SK-N-SH (cell line): Measurements from ENCODE around the gene C6orf163. TPM values are rescaled to one million over a fixed set of nuclear protein-coding genes. Genes with fewer than 3 reads are reported as not detected.

ENCODE experiments used
- CTCF ChIA-PET: fragments of 300-600, 350-600 bp; formaldehyde crosslinking; extraction: SDS; loops from one replicate; lab custom pipeline; 2021; lab: Yijun Ruan, JAX
- POLR2A ChIA-PET: fragments of 350-600 bp; sonication (Branson Sonifier 250); formaldehyde crosslinking; extraction: SDS; loops from one replicate; lab custom pipeline; 2020; ENCODE audit warnings: antibody characterized with exemption, inconsistent platforms; lab: Yijun Ruan, JAX
- DNase-seq: peaks from one replicate; pipeline ENCODE4 v3.0.0; 2012
- H2AFZ ChIP-seq: fragments of 200-600 bp; sonication (generic); 2 replicates; pipeline ENCODE4 v1.8.1; 2016; ENCODE audit warnings: antibody characterized with exemption, mild to moderate bottlenecking, low read depth
- H3F3A ChIP-seq: fragments of 200-600 bp; sonication (generic); replicated peaks from 2 replicates; pipeline ENCODE3; 2016; ENCODE audit warnings: antibody characterized with exemption, mild to moderate bottlenecking; ENCODE audit not compliant: insufficient read depth
- H3K27ac ChIP-seq, 2 experiments: fragments of 200-500 bp in 1 of 2; fragments of 200-600 bp in 1 of 2; sonication (Bioruptor generic) in 1 of 2; sonication (generic), shearing (Covaris generic) in 1 of 2; 2 replicates each; pipeline versions ENCODE4 v1.5.1 to v1.6.1; 2014 to 2016; ENCODE audit warnings: low read depth in 2 of 2, inconsistent platforms in 1 of 2, low read length in 1 of 2, mild to moderate bottlenecking in 1 of 2, mixed read lengths in 1 of 2
- H3K27me3 ChIP-seq: fragments of 200-600 bp; sonication (generic), shearing (Covaris generic); 2 replicates; pipeline ENCODE4 v1.6.1; 2016; ENCODE audit warnings: mixed run types; ENCODE audit not compliant: insufficient read depth
- H3K36me3 ChIP-seq, 2 experiments: fragments of 200-500 bp in 1 of 2; fragments of 200-600 bp in 1 of 2; sonication (Bioruptor generic) in 1 of 2; sonication (generic) in 1 of 2; replicated peaks in 1 of 2; 2 replicates each; pipeline versions ENCODE3 to v1.5.1; 2014 to 2016; ENCODE audit warnings: low read length in 1 of 2, mild to moderate bottlenecking in 1 of 2; ENCODE audit not compliant: insufficient read depth in 2 of 2, control insufficient read depth in 1 of 2
- H3K4me1 ChIP-seq, 2 experiments: fragments of 200-500 bp in 1 of 2; fragments of 200-600 bp in 1 of 2; sonication (Bioruptor generic) in 1 of 2; sonication (generic), shearing (Covaris generic) in 1 of 2; 2 replicates each; pipeline versions ENCODE4 v1.5.1 to v1.6.1; 2014 to 2016; ENCODE audit warnings: low read depth in 1 of 2, low read length in 1 of 2, mixed run types in 1 of 2; ENCODE audit not compliant: insufficient read depth in 2 of 2, control insufficient read depth in 1 of 2
- H3K4me2 ChIP-seq: fragments of 200-600 bp; sonication (generic), shearing (Covaris generic); 2 replicates; pipeline ENCODE4 v1.6.1; 2017; ENCODE audit warnings: mixed run types
- H3K4me3 ChIP-seq, 2 experiments: fragments of 200-500 bp in 1 of 2; fragments of 200-600 bp in 1 of 2; sonication (Bioruptor generic) in 1 of 2; sonication (generic), shearing (Covaris generic) in 1 of 2; 2 replicates each; pipeline versions ENCODE4 v1.5.1 to v1.8.1; 2014 to 2016; ENCODE audit warnings: low read depth in 2 of 2, inconsistent platforms in 1 of 2, low read length in 1 of 2, mild to moderate bottlenecking in 1 of 2, mixed read lengths in 1 of 2, moderate library complexity in 1 of 2
- H3K79me2 ChIP-seq: fragments of 200-600 bp; sonication (generic); 2 replicates; pipeline ENCODE4 v1.8.1; 2017; ENCODE audit warnings: mild to moderate bottlenecking; ENCODE audit not compliant: insufficient read depth
- H3K9ac ChIP-seq: fragments of 200-600 bp; sonication (generic); 2 replicates; pipeline ENCODE4 v1.6.1; 2017; ENCODE audit warnings: mixed run types
- H3K9me2 ChIP-seq: fragments of 200-600 bp; sonication (generic); 2 replicates; pipeline ENCODE4 v1.6.1; 2017; ENCODE audit warnings: mixed run types
- H3K9me3 ChIP-seq: fragments of 200-600 bp; sonication (generic); 2 replicates; pipeline ENCODE4 v1.6.1; 2017; ENCODE audit warnings: mixed run types, mild to moderate bottlenecking, moderate library complexity
- H4K20me1 ChIP-seq: fragments of 200-600 bp; sonication (generic); 2 replicates; pipeline ENCODE4 v1.6.1; 2017; ENCODE audit warnings: mild to moderate bottlenecking, mixed run types; ENCODE audit not compliant: insufficient read depth
- FOSL2 ChIP-seq: IDR thresholded peaks from 2 replicates; pipeline ENCODE4 v1.4.0; 2012; ENCODE audit warnings: low read depth, mild to moderate bottlenecking, moderate library complexity, borderline replicate concordance
- FOXM1 ChIP-seq: IDR thresholded peaks from 2 replicates; pipeline ENCODE4 v1.4.0; 2012; ENCODE audit warnings: low read depth, mild to moderate bottlenecking
- MAX ChIP-seq: IDR thresholded peaks from 2 replicates; pipeline ENCODE4 v1.4.0; 2012; ENCODE audit warnings: low read depth
- POLR2AphosphoS5 ChIP-seq: IDR thresholded peaks from 2 replicates; pipeline ENCODE4 v1.6.1; 2012; ENCODE audit warnings: low read depth, low read length
- RAD21 ChIP-seq: IDR thresholded peaks from 2 replicates; pipeline ENCODE4 v1.6.1; 2012; ENCODE audit warnings: mild to moderate bottlenecking, low read length
- RXRA ChIP-seq: IDR thresholded peaks from 2 replicates; pipeline ENCODE4 v1.4.0; 2012; ENCODE audit warnings: low read depth, mild to moderate bottlenecking, borderline replicate concordance
- SIN3A ChIP-seq: IDR thresholded peaks from 2 replicates; pipeline ENCODE4 v1.6.1; 2012; ENCODE audit warnings: low read depth, mild to moderate bottlenecking, low read length, moderate library complexity, borderline replicate concordance
- TEAD4 ChIP-seq: IDR thresholded peaks from 2 replicates; pipeline ENCODE4 v1.4.0; 2012; ENCODE audit warnings: mild to moderate bottlenecking, borderline replicate concordance; ENCODE audit not compliant: insufficient read depth
- ZBTB33 ChIP-seq: IDR thresholded peaks from 2 replicates; pipeline ENCODE4 v1.4.0; 2012; ENCODE audit warnings: low read depth, borderline replicate concordance
- WGBS: methylation state at CpG from one replicate; pipeline ENCODE4 v1.1.6; 2017; ENCODE audit warnings: low lambda C conversion rate; 5-methylcytosine and 5-hydroxymethylcytosine counted together
- polyA plus RNA-seq, 3 experiments: library from polyadenylated mRNA; depleted of rRNA; stranded (reverse); fragments of >200 nt; gene quantifications; 2 replicates each; pipeline ENCODE4 v1.2.3, GENCODE V29; 2012
- TF ChIP-seq, protein P1 (sequence below): fragments of 150-350 bp; IDR thresholded peaks from 2 replicates; pipeline ENCODE4 v1.6.1; 2016; ENCODE audit warnings: mild to moderate bottlenecking, low read depth, low read length
- TF ChIP-seq, protein P2 (sequence below): fragments of 200-600 bp; sonication (generic); IDR thresholded peaks from 2 replicates; pipeline ENCODE4 v1.6.1; 2017; ENCODE audit warnings: antibody characterized with exemption, mild to moderate bottlenecking, moderate library complexity
- TF ChIP-seq, protein P3 (sequence below): fragments of 150-350 bp; IDR thresholded peaks from 2 replicates; pipeline ENCODE4 v1.6.1; 2017; ENCODE audit warnings: antibody characterized with exemption, low read length, low read depth, borderline replicate concordance
- TF ChIP-seq, protein P4 (sequence below): IDR thresholded peaks from 2 replicates; pipeline ENCODE4; 2012

Gene C6orf163
- polyA plus RNA-seq, 1 of the 3 experiments (the other 2 are of a cell fraction) = 0.49 TPM

DNA sequence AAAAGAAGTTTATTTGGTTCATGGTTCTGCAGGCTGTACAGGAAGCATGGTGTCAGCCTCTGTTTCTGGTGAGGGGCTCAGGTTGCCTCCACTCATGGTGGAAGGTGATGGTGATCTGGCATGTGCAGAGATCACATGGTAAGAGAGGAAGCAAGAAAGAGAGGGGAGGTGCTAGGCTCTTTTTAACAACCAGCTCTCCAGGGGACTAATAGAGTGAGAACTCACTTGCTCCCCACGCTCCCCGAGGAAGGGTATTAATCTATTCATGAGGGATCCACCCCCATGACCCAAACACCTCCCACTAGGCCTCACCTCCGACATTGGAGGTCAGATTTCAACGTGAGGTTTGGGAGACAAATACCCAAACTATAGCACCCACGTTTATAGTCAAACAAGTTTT is 11.6 kb upstream of the C6orf163 start:
- no peak for DNase-seq
- H3K4me2 ChIP-seq = no peak overlapping the region
- POLR2A ChIA-PET = no interaction called here
- peaks cover 14% of the 10 kb centered on the region; the same call in 1 of the 2 replicates for H3K79me2 ChIP-seq
- no peak overlapping the region for H3K27ac ChIP-seq
- H3K9me2 ChIP-seq = no peaks in the 10 kb centered on the region
- no peaks in the 10 kb centered on the region for H3K27me3 ChIP-seq
- H2AFZ ChIP-seq = no peak overlapping the region
- H3K4me3 ChIP-seq = no peak overlapping the region
- H3K9me3 ChIP-seq = no peaks in the 10 kb centered on the region
- 0 out of 4 replicates have a peak, but pooled peaks cover 0 to 6% of the 10 kb centered on the region in 2 experiments for H3K4me1 ChIP-seq
- H4K20me1 ChIP-seq = no peaks in the 10 kb centered on the region
- TF ChIP-seq MAX (no peak), RAD21 (no peak), ZBTB33 (no peak), RXRA (no peak), SIN3A (no peak), POLR2AphosphoS5 (no peak), FOSL2 (no peak), FOXM1 (no peak), TEAD4 (no peak)
- TF ChIP-seq, protein P1, sequence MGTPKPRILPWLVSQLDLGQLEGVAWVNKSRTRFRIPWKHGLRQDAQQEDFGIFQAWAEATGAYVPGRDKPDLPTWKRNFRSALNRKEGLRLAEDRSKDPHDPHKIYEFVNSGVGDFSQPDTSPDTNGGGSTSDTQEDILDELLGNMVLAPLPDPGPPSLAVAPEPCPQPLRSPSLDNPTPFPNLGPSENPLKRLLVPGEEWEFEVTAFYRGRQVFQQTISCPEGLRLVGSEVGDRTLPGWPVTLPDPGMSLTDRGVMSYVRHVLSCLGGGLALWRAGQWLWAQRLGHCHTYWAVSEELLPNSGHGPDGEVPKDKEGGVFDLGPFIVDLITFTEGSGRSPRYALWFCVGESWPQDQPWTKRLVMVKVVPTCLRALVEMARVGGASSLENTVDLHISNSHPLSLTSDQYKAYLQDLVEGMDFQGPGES = no peak
- TF ChIP-seq, protein P2, sequence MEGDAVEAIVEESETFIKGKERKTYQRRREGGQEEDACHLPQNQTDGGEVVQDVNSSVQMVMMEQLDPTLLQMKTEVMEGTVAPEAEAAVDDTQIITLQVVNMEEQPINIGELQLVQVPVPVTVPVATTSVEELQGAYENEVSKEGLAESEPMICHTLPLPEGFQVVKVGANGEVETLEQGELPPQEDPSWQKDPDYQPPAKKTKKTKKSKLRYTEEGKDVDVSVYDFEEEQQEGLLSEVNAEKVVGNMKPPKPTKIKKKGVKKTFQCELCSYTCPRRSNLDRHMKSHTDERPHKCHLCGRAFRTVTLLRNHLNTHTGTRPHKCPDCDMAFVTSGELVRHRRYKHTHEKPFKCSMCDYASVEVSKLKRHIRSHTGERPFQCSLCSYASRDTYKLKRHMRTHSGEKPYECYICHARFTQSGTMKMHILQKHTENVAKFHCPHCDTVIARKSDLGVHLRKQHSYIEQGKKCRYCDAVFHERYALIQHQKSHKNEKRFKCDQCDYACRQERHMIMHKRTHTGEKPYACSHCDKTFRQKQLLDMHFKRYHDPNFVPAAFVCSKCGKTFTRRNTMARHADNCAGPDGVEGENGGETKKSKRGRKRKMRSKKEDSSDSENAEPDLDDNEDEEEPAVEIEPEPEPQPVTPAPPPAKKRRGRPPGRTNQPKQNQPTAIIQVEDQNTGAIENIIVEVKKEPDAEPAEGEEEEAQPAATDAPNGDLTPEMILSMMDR = no peak
- TF ChIP-seq, protein P3, sequence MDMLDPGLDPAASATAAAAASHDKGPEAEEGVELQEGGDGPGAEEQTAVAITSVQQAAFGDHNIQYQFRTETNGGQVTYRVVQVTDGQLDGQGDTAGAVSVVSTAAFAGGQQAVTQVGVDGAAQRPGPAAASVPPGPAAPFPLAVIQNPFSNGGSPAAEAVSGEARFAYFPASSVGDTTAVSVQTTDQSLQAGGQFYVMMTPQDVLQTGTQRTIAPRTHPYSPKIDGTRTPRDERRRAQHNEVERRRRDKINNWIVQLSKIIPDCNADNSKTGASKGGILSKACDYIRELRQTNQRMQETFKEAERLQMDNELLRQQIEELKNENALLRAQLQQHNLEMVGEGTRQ = no peak
- TF ChIP-seq, protein P4, sequence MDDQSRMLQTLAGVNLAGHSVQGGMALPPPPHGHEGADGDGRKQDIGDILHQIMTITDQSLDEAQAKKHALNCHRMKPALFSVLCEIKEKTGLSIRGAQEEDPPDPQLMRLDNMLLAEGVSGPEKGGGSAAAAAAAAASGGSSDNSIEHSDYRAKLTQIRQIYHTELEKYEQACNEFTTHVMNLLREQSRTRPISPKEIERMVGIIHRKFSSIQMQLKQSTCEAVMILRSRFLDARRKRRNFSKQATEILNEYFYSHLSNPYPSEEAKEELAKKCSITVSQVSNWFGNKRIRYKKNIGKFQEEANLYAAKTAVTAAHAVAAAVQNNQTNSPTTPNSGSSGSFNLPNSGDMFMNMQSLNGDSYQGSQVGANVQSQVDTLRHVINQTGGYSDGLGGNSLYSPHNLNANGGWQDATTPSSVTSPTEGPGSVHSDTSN = no peak
- CTCF ChIA-PET = no interaction called here
- H3K36me3 ChIP-seq = no peaks in the 10 kb centered on the region
- 93% methylated on average over 5 of the region's 5 CpGs for WGBS
- H3K9ac ChIP-seq = no peak overlapping the region
- no peaks in the 10 kb centered on the region for H3F3A ChIP-seq
